Activated CD4-positive, alpha-beta T cell treated with anti-CD3 and anti-CD28 coated beads, Interleukin-2, amount 50 U/mL, for 24 hours (primary cell): ENCODE measurements around the gene PEF1.

Experiments used
- DNase-seq, 2 donors: peaks; one replicate each; pipeline ENCODE4 v3.0.0-alpha.2; 2020; ENCODE audit warnings: low read depth in 1 of 2, low spot score in 1 of 2

The PEF1 gene

GRCh38 chr1:31644560-31645273, at the start of gene PEF1:
PEF1 (minus strand) TSS chr1:31644876; CDS start chr1:31644864, 12 bp downstream.
- DNase-seq = peak; percentile 99

GRCh38 chr1:31693231-31693630, 48.6 kb upstream of the PEF1 start:
- no peak for DNase-seq

- DNase-seq = no peak
These were observed 47.3 kb upstream of the PEF1 start for GRCh38 chr1:31691951-31692350.

DNA sequence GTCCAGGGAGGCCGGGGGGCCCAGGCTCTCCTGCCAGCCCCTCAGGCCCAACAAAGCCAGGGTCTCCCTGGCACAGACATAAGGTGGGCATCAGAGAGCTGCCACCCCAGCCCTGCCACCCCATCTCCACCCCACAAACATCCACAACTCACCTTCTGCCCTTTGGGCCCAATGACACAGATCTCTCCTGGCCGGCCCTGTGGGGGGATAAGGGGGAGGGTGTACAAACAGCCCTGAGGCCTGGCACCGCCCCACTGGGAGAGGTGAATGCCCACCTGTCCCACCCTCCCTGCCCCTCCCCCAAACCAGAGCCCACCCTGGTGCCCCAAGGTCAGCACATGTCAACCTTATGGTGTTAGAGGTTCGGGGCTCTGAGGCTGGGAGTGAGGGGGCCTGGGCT, 46.8 kb upstream of the PEF1 start:
- no peak for DNase-seq

DNA sequence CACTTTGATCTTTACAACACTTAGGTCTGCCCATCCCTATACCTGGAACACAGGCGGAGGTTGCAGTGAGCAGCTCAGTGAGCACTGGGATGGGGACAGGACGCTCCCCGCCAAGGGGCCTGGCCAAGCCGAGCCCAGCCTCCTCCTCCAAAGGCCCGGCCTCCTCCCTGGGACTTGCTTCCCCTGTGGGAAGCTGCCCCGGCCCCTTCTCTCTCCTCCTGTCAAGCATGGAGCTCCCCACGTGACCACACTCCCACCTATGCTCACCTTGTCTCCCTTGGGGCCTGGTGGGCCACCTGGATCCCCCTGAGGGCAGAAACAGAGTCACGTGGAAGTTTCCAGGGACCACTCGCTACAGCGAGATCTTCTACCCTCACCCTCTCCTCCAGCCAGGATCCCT, 46.2 kb upstream of the PEF1 start:
- no peak for DNase-seq

- DNase-seq = no peak
These were observed 45.2 kb upstream of the PEF1 start for GRCh38 chr1:31689854-31690253.

- no peak for DNase-seq
These were observed 44.7 kb upstream of the PEF1 start for GRCh38 chr1:31689379-31689778.

DNA sequence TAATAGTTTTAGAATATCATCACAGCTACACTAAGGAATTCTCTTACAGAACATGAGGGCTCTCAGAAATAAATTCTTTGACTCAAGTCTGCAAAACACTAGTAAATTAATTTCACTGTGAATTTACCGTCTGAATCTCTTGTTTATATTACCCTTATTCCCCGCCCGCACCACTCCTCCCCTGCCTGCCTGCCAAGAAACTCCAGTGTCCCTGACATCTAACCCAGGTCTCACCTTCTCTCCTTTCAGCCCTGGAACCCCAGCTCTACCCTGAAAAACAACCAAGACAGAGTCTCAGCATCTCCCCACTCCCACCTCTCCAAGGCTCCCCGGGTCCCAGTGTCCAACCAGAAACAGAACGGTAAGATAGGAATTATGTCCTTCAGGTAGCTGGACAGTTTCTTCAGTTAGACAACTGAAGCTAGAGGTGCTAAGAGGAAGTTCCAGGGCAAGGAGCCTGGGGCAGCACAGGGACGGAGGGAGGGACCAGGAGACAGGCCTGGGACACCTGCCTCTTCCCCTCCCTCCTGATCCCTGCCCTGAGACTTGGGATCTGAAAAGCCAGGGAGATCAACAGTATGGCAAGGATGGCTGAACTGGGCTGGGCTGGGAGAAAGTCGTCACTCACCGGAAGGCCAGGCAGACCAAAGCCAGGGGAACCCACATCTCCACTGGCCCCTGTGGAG, 43.7 kb upstream of the PEF1 start:
- DNase-seq = no peak

- no peak for DNase-seq
These were observed 42.9 kb upstream of the PEF1 start for GRCh38 chr1:31687601-31688000.

DNA sequence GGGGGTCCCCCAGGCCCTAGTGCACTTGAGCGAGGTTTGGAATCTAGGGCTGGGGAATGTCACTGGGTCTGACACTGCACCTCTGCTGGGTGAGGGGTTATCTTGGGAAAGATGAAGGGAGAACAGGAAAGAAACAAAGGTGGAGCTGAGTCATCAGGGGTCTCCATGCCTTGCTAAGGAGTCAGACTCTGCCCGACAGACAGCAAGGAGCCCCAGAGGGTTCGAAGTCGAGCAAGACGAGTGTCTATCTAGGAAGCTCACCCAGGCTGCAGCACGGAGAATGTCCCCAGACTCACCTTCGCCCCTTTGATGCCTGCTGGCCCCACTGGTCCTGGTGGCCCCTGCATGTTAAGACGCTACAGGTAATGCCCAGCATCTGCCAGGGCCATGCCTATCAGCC, 41.1 kb upstream of the PEF1 start:
- DNase-seq = no peak

- DNase-seq = no peak
These were observed 39.3 kb upstream of the PEF1 start for GRCh38 chr1:31683997-31684396.

GRCh38 chr1:31681415-31681814, 36.7 kb upstream of the PEF1 start:
- DNase-seq = no peak

- DNase-seq = no peak
These were observed 35.1 kb upstream of the PEF1 start for GRCh38 chr1:31679676-31680230.

GRCh38 chr1:31679091-31679490, 34.4 kb upstream of the PEF1 start:
- no peak for DNase-seq

DNA sequence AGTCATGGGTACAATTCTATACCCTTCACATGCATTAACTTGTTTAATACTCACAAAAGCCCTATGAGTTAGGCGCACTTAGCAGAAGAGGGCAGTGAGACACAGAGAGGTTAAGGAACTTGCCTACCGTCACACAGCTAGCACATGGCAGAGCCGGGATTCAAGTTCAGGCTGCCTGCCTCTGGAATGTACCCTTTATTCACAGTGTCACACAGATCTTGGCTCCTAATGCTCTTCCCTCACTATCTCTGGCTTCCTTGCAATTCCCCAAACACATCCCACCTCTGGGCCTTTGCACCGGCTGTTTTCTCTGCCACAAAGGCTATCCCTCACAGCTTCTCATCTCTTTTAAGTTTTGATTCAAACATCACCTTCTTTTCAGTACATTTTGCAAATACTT, 34.0 kb upstream of the PEF1 start:
- DNase-seq = no peak

GRCh38 chr1:31677949-31678348, 33.3 kb upstream of the PEF1 start:
- no peak for DNase-seq

DNA sequence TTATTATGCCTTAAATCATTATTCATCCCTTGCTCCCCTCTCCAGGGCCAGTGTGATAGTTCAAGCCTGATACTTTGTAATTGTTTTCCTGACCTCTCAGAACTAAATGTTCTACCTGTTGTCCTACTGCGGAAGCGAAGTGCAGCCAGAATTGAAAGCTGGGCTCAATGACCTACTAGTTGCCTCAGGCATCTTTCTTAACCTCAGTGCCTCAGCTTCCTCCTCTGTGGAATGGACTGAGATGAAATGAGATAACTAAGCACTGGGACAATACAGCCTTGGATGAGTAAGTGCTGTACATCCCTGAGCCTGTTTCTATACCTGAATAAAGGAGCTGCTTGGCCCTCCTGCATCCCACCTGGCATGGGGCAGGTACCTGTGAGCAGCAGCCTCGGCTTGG, 32.7 kb upstream of the PEF1 start:
- no peak for DNase-seq

DNA sequence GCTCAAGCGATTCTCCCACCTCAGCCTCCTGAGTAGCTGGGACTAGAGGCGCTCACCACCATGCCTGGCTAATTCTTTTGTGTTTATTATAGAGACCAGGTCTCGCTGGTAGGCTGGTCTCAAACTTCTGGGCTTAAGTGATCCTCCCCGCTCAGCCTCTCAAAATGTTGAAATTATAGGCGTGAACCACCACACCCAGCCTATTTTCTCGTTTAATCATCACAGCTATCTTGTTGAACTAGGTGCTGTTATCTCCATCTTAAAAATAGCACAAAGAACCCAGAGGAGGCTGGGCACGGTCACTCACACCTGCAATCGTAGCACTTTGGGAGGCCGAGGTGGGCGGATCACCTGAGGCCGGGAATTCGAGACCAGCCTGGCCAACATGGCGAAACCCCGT, 31.1 kb upstream of the PEF1 start:
- no peak for DNase-seq

DNA sequence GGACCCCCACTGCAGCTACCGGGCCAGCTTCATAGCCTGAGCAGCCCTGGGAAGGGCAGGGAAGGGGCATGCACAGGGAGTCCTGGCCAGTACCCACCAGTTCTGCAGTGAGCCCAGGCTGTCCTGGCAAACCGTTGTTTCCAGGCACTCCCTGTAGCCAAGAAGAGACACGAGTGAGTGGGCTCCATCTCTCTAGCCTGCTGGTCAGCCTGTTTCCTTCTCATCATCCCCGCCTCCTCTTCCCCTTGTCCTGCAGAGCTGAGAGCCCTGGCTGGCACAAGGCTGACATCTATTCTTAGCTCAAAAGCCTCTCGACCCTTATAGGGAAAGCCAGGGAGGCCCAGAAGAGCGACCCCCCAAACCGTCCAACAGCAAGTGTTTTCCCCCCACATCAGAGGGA, 30.5 kb upstream of the PEF1 start:
- no peak for DNase-seq

DNA sequence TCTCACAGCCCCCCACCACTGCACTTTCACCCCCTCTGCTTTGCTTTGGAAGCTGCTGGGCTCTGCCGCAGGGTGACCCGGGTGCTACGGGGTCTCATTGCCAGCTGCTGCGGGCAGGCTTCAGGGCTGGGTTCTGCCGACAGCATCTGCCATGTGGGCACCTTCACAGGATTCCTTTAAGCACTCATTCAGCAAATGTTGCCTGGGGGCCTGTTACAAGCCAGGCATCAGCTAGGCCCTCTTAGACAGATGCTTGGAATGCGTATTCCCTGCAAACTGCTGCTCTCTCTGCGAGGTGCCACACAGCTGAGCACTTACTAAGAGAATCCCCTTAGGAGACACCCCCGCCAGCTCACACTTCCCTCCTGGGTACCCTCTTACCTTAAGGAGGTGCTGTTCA, 29.9 kb upstream of the PEF1 start:
- no peak for DNase-seq

DNA sequence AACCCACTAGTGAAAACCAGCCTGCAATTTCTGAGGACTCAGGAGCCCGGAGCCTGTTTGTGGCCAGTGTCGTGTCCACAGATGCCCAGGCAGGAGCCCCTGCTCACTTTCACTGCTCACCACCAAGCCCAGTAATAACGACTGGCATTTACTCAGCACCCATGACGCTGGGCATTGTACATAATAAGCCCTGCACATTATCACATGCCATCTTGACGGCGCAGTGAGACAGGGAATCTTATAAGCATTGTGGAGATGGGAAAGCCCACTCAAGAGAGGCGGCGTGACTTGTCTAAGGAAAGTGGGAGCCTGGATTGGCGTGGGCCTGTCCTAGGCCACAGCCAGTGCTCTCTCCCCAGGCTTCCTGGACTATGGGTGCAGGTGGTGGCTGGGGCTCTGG, 28.8 kb upstream of the PEF1 start:
- no peak for DNase-seq

- no peak for DNase-seq
These were observed 28.3 kb upstream of the PEF1 start for GRCh38 chr1:31672986-31673385.
